Measurements from ENCODE around the gene TSEN54.

Gene TSEN54

DNA sequence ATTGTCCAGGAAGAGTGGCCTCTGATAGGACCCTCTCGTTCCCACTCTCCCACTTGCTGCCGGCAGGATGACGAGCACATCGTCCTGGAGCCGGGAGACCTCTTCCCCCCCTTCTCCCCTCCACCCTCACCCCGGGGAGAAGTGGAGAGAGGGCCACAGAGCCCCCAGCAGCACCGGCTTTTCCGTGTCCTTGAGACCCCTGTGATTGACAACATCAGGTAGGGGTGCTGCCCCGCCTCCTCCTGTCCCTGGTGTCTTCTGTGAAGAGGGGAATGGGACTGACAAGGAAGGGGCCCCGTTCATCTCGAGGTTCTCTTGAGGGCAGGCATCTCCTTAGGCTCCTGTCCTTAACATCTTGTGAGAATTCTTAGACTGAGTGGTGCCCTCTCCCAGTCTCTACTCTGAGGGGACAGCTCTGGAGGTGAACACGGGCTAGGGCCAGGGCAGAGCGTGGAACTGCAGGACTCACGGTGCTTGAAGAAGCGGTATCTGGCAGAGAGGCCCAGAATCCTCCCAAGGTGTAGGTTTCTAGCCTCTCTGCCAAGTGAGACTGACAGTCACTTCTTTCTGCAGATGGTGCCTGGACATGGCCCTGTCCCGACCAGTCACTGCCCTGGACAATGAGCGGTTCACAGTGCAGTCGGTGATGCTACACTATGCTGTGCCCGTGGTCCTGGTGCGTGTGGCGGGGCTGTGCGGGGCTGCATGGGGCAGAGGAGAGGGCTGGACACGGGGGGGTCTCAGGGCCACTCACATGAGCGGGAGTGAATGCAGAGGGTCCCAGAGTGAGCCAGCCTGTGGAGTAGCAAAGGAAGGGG lies 27.4 kb upstream of the TSEN54 start:
- TF ChIP-seq, protein P1, sequence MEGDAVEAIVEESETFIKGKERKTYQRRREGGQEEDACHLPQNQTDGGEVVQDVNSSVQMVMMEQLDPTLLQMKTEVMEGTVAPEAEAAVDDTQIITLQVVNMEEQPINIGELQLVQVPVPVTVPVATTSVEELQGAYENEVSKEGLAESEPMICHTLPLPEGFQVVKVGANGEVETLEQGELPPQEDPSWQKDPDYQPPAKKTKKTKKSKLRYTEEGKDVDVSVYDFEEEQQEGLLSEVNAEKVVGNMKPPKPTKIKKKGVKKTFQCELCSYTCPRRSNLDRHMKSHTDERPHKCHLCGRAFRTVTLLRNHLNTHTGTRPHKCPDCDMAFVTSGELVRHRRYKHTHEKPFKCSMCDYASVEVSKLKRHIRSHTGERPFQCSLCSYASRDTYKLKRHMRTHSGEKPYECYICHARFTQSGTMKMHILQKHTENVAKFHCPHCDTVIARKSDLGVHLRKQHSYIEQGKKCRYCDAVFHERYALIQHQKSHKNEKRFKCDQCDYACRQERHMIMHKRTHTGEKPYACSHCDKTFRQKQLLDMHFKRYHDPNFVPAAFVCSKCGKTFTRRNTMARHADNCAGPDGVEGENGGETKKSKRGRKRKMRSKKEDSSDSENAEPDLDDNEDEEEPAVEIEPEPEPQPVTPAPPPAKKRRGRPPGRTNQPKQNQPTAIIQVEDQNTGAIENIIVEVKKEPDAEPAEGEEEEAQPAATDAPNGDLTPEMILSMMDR (IDR thresholded peaks at IDR 0.05; ENCODE audit: control insufficient read depth, extremely low read depth, insufficient read depth): no peak
- H3K4me3 ChIP-seq (ENCODE audit: low read depth, low read length): no peak overlapping the region
- DNase-seq (ENCODE audit: low read depth): no peak

DNA sequence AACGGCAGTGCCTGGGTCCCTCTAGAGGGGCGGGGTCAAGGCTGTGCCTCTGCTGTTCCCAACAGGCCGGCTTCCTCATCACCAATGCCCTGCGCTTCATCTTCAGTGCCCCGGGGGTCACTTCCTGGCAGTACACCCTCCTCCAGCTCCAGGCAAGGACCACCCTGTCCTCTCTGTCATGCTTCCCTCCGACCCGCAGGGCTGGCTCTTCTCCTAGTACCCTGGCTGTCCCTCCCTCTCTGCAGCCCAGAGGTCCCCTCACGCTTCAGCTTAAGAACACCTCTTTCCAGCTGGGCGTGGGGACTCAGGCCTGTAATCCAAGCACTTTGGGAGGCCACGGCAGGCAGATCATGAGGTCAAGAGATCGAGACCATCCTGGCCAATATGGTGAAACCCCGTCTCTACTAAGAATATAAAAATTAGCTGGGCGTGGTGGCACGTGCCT lies 26.8 kb upstream of the TSEN54 start:
- TF ChIP-seq, protein P1 (IDR thresholded peaks at IDR 0.05; ENCODE audit: control insufficient read depth, extremely low read depth, insufficient read depth): no peak
- H3K4me3 ChIP-seq (ENCODE audit: low read depth, low read length): no peak overlapping the region
- no peak for DNase-seq (ENCODE audit: low read depth)

DNA sequence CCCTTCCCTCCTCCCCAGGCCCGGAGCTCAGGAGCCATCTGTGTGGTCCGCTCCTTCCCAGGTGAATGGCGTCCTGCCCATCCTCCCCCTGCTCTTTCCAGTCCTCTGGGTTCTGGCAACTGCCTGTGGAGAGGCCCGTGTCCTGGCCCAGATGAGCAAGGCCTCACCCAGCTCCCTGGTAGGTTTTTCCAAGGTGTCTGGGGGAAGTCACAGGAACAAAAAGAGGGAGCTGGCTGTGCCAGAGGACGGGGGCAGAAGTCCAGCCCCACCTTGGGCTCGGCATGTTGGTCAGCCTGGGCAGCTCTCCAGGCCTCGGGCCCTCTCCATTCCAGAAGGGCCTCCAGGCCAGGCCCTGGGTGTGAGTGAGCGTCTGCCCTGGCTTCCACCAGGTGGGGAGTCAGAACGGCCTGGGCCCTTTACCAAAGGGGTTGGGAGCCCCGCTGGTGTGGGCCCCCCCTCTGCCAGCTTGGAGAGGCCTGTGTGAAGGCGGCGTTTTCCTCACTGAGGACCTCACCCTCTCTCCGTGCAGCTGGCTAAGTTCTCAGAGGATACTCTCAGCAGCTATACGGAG lies 26.1 kb upstream of the TSEN54 start:
- TF ChIP-seq, protein P1 (IDR thresholded peaks at IDR 0.05; ENCODE audit: control insufficient read depth, extremely low read depth, insufficient read depth): no peak
- no peak for DNase-seq (ENCODE audit: low read depth)
- H3K4me3 ChIP-seq (ENCODE audit: low read depth, low read length): no peak overlapping the region

DNA sequence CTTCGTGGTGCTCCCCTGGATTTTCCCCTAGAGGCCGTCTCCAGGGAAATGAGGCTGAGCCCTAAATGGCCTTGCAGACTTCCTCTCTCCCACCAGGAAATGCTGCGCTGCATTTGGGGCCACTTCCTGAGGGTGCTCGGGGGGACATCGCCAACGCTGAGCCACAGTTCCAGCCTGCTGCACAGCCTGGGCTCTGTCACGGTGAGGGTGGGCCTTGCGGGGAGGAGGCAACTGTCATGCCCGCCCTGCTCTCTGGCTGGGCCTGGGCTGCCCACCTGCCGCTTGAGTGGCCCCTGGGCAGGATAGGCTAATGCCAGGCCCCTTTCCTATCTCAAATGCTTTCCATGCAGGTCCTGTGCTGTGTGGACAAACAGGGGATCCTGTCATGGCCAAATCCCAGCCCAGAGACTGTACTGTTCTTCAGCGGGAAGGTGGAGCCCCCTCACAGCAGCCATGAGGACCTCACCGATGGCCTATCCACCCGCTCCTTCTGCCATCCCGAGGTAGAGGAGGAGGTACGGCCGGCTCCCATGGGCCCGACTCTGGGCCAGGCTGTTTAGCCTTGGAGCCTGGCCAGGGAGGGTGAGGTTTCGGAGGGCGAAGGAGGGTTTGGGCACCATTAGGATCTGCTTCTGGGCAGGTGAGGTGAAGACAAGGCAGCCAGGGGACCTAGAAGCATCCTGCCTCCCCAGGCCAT lies 25.2 kb upstream of the TSEN54 start:
- H3K4me3 ChIP-seq (ENCODE audit: low read depth, low read length): no peak overlapping the region
- TF ChIP-seq, protein P1 (IDR thresholded peaks at IDR 0.05; ENCODE audit: control insufficient read depth, extremely low read depth, insufficient read depth): no peak
- no peak for DNase-seq (ENCODE audit: low read depth)

DNA sequence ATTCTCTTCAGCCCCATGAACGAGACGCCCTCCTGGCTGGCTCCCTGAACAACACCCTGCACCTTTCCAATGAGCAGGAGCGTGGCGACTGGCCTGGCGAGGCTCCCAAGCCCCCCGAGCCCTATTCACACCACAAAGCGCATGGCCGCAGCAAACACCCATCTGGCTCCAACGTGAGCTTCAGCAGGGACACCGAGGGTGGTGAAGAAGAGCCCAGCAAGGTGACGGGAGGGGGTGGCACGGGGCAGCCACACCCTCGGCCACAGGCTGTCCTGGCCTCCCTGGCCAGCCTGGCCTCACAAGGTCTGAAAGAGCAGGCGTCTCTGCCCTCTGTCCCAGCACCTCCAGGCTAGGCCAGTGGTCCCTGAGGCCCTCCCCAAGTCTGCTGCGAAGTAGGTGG lies 24.6 kb upstream of the TSEN54 start:
- DNase-seq (ENCODE audit: low read depth): no peak
- TF ChIP-seq, protein P1 (IDR thresholded peaks at IDR 0.05; ENCODE audit: control insufficient read depth, extremely low read depth, insufficient read depth): no peak
- no peak overlapping the region for H3K4me3 ChIP-seq (ENCODE audit: low read depth, low read length)

DNA sequence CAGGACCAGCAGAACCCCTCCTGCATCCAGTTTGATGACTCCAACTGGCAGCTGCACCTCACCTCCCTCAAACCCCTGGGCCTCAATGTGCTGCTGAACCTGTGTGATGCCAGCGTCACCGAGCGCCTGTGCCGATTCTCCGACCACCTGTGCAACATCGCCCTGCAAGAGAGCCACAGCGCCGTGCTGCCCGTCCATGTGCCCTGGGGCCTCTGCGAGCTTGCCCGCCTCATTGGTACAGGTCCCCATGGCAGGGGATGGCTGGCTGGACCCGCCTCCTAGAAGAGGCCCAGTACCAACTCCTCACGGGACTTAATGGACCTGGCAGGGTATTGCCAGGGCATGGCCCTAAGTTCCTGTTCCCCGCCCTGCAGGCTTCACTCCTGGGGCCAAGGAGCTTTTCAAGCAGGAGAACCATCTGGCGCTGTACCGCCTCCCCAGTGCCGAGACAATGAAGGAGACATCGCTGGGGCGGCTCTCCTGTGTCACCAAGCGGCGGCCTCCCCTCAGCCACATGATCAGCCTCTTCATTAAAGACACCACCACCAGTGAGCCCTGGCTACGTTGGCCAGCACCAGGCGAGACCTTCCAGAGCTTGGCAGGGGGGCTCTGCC lies 23.7 kb upstream of the TSEN54 start:
- DNase-seq (ENCODE audit: low read depth): no peak
- H3K4me3 ChIP-seq (ENCODE audit: low read depth, low read length): no peak overlapping the region
- TF ChIP-seq, protein P1 (IDR thresholded peaks at IDR 0.05; ENCODE audit: control insufficient read depth, extremely low read depth, insufficient read depth): no peak

Measured in LNCaP clone FGC (cell line).